Activated naive CD4-positive, alpha-beta T cell treated with anti-CD3 and anti-CD28 coated beads, Interleukin-2, amount 50 U/mL, for 72 hours (primary cell): ENCODE results near the gene PMEL. TPM values are rescaled to one million over a fixed set of nuclear protein-coding genes. Genes with fewer than 3 reads are reported as not detected.
A peak's percentile ranks its signal among the peaks of the same experiment; 100 is the strongest.
"Not testable (repeated sequence)": the region's sequence is repeated elsewhere in the genome, so short reads cannot be mapped to it uniquely, and the experiment has no call there.

Source experiments
- ATAC-seq, 2 donors: fragments of 150-1000 bp; cut with Tn5 transposase; 2 replicates each; pipeline ENCODE4 v1.10.0; 2021; ENCODE audit warnings: mild to moderate bottlenecking in 2 of 2, moderate library complexity in 2 of 2
- DNase-seq, 2 donors: peaks; one replicate each; pipeline ENCODE4 v3.0.0; 2021 to 2022; ENCODE audit warnings: low spot score in 2 of 2
- H3K27ac Mint-ChIP-seq, 2 donors: one replicate each; pipeline ENCODE4 v1.8.0; 2022; ENCODE audit warnings: mild to moderate bottlenecking in 2 of 2, mixed read lengths in 2 of 2
- H3K36me3 Mint-ChIP-seq, 2 donors: one replicate each; pipeline ENCODE4 v1.8.0; 2022; ENCODE audit warnings: mixed read lengths in 2 of 2
- H3K9me3 Mint-ChIP-seq, 2 donors: one replicate each; pipeline ENCODE4 v1.8.0; 2022; ENCODE audit warnings: mixed read lengths in 2 of 2
- total RNA-seq, 2 donors: library from RNA; stranded (reverse); gene quantifications; one replicate each; pipeline ENCODE4 v1.2.3, GENCODE V29; 2022

Gene PMEL
- total RNA-seq, 2 donors from 2014 or later = 1.2 to 5.6 TPM

DNA sequence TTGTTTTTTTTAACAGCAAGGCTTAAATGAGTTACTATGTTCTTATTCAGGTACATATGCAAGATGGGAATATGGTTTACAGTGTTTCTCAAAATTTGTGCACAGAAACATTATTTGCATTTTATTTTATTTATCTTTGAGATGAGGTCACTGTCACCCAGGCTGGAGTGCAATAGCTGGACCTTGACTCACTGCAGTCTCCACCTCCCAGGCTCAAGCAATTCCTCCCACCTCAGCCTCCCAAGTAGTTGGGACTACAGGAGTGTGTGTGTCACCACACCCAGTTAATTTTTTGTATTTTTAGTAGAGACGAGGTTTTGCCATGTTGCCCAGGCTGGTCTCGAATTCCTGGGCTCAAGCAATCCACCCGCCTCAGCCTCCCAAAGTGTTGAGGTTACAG, 46.8 kb downstream of the PMEL start:
- not testable (repeated sequence) for H3K27ac Mint-ChIP-seq, ATAC-seq, DNase-seq, H3K9me3 Mint-ChIP-seq
- peaks cover 2 to 19% of the 10 kb centered on the region in 2 donors for H3K36me3 Mint-ChIP-seq

- ATAC-seq = peak in 1 of 2 donors; percentile 22
- Mint-ChIP-seq H3K36me3 (peaks cover 7 to 23% of the 10 kb centered on the region in 2 donors), H3K9me3 (no peaks in the 10 kb centered on the region), H3K27ac (peak overlapping the region in 1 of 2 donors; percentile 86)
- no peak for DNase-seq
Observed at GRCh38 chr12:55915482-55915859, 50.4 kb downstream of the PMEL start.

GRCh38 chr12:55912908-55913307, 52.9 kb downstream of the PMEL start:
- Mint-ChIP-seq H3K27ac (peak overlapping the region in 1 of 2 donors; percentile 86), H3K36me3 (peaks cover 7 to 23% of the 10 kb centered on the region in 2 donors), H3K9me3 (no peaks in the 10 kb centered on the region)
- no peak for ATAC-seq
- DNase-seq = no peak

DNA sequence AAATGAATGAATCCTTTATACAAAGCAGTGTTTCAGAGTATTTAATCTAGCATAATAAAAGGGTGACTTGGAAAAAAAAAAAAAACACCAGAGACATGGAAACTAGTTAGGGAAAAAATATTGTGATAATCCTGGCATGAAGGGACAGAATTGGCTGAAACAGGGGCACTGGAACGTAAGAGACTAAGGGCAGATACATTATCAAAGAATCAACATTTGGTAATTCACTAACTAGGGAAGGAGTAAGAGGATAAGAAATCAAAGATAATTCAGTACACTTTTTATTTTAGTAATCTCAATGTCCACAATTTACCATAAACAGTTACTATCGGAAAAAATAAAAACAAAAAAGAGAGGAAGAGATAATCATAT, 56.3 kb downstream of the PMEL start:
- ATAC-seq (no peak), DNase-seq (no peak)
- Mint-ChIP-seq H3K36me3 (peaks cover 7 to 19% of the 10 kb centered on the region in 2 donors), H3K9me3 (no peaks in the 10 kb centered on the region), H3K27ac (peak overlapping the region in 1 of 2 donors; percentile 46)

GRCh38 chr12:55908726-55909512, 56.9 kb downstream of the PMEL start:
- no peaks in the 10 kb centered on the region for H3K9me3 Mint-ChIP-seq
- ATAC-seq (no peak), DNase-seq (no peak)
- peak overlapping the region in 1 of 2 donors; percentile 46 for H3K27ac Mint-ChIP-seq
- peaks cover 7 to 13% of the 10 kb centered on the region in 2 donors for H3K36me3 Mint-ChIP-seq

DNA sequence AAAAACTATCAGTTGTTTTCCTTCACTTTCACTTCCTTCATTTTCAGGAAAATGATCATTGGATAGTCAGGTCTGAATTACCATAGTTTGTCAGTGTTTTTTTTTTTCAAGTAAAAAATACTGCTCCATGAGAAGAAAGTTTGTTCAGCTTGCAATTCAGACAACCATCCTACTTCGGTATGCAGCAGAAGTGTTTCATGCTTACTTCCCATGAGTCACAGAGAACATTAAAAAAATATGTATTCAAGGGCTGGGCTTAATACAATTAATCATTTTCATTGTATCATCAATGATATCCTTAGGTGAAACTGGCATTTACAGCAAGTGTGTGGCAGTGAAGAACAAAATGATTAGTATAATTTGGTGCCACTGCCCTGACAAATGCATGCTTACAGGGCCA, 59.8 kb downstream of the PMEL start:
- H3K36me3 Mint-ChIP-seq = no peaks in the 10 kb centered on the region
- DNase-seq = no peak
- no peak for ATAC-seq
- no peaks in the 10 kb centered on the region for H3K9me3 Mint-ChIP-seq
- no peak overlapping the region for H3K27ac Mint-ChIP-seq

Other genes with a start within 250 kb of the PMEL start
- 100 to 1,000 TPM; 116 to 118 TPM for gene BLOC1S1, start 250.0 kb downstream of the PMEL start, total RNA-seq
- 10 to 100 TPM in 1 of 2 donors, 1 to 10 TPM in 1; 6.4 to 13.3 TPM for gene RDH5, start 245.6 kb downstream of the PMEL start, total RNA-seq
- gene CD63, start 237.0 kb downstream of the PMEL start, total RNA-seq = 100 to 1,000 TPM; 129 to 180 TPM
- 10 to 100 TPM in 1 of 2 donors, 1 to 10 TPM in 1; 5.9 to 12.0 TPM for gene GDF11, start 222.9 kb downstream of the PMEL start, total RNA-seq
- 100 to 1,000 TPM in 1 of 2 donors, 10 to 100 TPM in 1; 95.0 to 101 TPM for gene SARNP, start 148.3 kb downstream of the PMEL start, total RNA-seq
- gene ORMDL2, start 148.0 kb downstream of the PMEL start, total RNA-seq = 10 to 100 TPM; 27.0 to 35.2 TPM
- 10 to 100 TPM; 29.0 to 33.4 TPM for gene DNAJC14, start 136.5 kb downstream of the PMEL start, total RNA-seq
- gene MMP19, start 123.1 kb downstream of the PMEL start, total RNA-seq = under 1 TPM in 1 of 2 donors, not detected in 1; 0.12 TPM
- gene PYM1, start 38.1 kb downstream of the PMEL start, total RNA-seq = 10 to 100 TPM; 18.9 to 32.9 TPM
- 100 to 1,000 TPM; 386 to 441 TPM for gene DGKA, start 34.9 kb downstream of the PMEL start, total RNA-seq
- 100 to 1,000 TPM; 116 to 144 TPM for gene CDK2, start 788 bp upstream of the PMEL start, total RNA-seq
- gene RAB5B, start 8.0 kb upstream of the PMEL start, total RNA-seq = 10 to 100 TPM; 43.1 to 51.8 TPM
- gene SUOX, start 31.2 kb upstream of the PMEL start, total RNA-seq = 10 to 100 TPM in 1 of 2 donors, 1 to 10 TPM in 1; 5.7 to 15.5 TPM
- 10 to 100 TPM; 17.0 to 19.5 TPM for gene IKZF4, start 55.0 kb upstream of the PMEL start, total RNA-seq
- 10 to 100 TPM; 47.4 to 49.0 TPM for gene RPS26, start 75.9 kb upstream of the PMEL start, total RNA-seq
- under 1 TPM; 0.25 to 0.34 TPM for gene ERBB3, start 114.1 kb upstream of the PMEL start, total RNA-seq
- 100 to 1,000 TPM; 224 to 356 TPM for gene PA2G4, start 138.5 kb upstream of the PMEL start, total RNA-seq
- gene RPL41, start 150.6 kb upstream of the PMEL start, total RNA-seq = 1,000 to 10,000 TPM; 5,050 to 5,339 TPM
- 10 to 100 TPM in 1 of 2 donors, 1 to 10 TPM in 1; 7.1 to 15.0 TPM for gene ZC3H10, start 152.2 kb upstream of the PMEL start, total RNA-seq
- 100 to 1,000 TPM; 159 to 197 TPM for gene ESYT1, start 162.2 kb upstream of the PMEL start, total RNA-seq
- gene MYL6B, start 186.5 kb upstream of the PMEL start, total RNA-seq = 100 to 1,000 TPM in 1 of 2 donors, 10 to 100 TPM in 1; 99.7 to 112 TPM
- 1,000 to 10,000 TPM; 1,014 to 1,193 TPM for gene MYL6, start 192.3 kb upstream of the PMEL start, total RNA-seq
- gene SMARCC2, start 223.4 kb upstream of the PMEL start, total RNA-seq = 100 to 1,000 TPM; 101 to 123 TPM